Measurements from ENCODE around the gene CTRL. TPM values are rescaled to one million over a fixed set of nuclear protein-coding genes. Genes with fewer than 3 reads are reported as not detected.

Gene CTRL
- total and polyA plus RNA-seq, 4 donors, result 0.09 to 5.0 (median 0.30) TPM

DNA sequence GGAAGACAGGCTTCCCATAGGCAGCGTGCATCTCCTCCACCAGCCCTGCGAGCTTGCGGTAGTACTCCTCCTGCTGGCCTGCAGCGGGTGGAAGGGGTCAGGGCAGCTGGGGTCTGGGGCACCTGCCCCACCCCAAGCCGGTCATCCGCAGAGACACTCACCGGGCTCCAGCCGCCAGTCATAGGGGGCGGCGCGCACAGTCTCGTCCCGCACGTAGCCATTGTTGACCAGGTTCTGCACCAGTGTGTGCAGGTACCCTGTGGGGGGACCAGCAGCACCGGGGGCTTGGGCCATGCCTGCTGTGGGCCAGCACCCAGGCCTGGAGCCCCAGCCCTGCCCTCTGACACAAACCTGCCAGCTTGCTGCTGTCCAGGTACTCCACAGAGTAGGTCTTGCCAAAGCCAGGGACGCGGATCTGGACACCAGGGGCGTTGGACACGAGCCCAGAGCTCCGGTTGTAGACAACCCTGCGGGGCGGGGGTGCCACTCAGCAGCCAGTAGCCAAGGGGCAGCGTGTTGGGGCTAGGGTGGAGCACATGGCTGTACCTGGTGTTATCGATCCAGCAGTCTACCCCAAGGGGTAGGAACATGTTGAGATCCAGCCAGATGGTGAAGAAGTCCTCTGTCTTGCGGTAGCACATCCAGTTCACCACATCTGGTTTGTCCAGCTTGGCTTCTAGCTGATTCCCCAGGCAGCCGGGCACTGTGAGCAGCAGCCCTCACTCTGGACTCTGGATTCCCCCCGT, 11.0 kb upstream of the CTRL start:
- Histone ChIP-seq H3K36me3 (ENCODE audit: control insufficient read depth in 4 of 4, insufficient read depth in 3 of 4, low read depth in 1 of 4, low read length in 3 of 4) (peaks cover 10 to 29% (median 15%) of the 10 kb centered on the region in 4 donors), H3K4me1 (ENCODE audit: control insufficient read depth in 4 of 4, insufficient read depth in 4 of 4, low read length in 3 of 4) (peaks cover 9 to 55% (median 36%) of the 10 kb centered on the region in 4 donors), H3K27ac (ENCODE audit: low read depth in 1 of 2, low read length in 2 of 2) (peak overlapping the region; percentile 71 to 85), H3K9ac (ENCODE audit: low read depth in 1 of 2, low read length in 2 of 2) (no peak overlapping the region), H3K27me3 (ENCODE audit: control insufficient read depth in 4 of 4, insufficient read depth in 4 of 4, low read length in 3 of 4) (no peaks in the 10 kb centered on the region), H3K4me3 (ENCODE audit: low read depth in 1 of 3, low read length in 3 of 3) (peak overlapping the region; percentile 29 to 72 (median 59)), H3K9me3 (ENCODE audit: control insufficient read depth in 4 of 4, low read length in 3 of 4) (no peaks in the 10 kb centered on the region)
- 49% methylated on average over 27 of the region's 27 CpGs for WGBS
- DNase-seq (ENCODE audit: low spot score), result no peak
- TF ChIP-seq, protein P1, sequence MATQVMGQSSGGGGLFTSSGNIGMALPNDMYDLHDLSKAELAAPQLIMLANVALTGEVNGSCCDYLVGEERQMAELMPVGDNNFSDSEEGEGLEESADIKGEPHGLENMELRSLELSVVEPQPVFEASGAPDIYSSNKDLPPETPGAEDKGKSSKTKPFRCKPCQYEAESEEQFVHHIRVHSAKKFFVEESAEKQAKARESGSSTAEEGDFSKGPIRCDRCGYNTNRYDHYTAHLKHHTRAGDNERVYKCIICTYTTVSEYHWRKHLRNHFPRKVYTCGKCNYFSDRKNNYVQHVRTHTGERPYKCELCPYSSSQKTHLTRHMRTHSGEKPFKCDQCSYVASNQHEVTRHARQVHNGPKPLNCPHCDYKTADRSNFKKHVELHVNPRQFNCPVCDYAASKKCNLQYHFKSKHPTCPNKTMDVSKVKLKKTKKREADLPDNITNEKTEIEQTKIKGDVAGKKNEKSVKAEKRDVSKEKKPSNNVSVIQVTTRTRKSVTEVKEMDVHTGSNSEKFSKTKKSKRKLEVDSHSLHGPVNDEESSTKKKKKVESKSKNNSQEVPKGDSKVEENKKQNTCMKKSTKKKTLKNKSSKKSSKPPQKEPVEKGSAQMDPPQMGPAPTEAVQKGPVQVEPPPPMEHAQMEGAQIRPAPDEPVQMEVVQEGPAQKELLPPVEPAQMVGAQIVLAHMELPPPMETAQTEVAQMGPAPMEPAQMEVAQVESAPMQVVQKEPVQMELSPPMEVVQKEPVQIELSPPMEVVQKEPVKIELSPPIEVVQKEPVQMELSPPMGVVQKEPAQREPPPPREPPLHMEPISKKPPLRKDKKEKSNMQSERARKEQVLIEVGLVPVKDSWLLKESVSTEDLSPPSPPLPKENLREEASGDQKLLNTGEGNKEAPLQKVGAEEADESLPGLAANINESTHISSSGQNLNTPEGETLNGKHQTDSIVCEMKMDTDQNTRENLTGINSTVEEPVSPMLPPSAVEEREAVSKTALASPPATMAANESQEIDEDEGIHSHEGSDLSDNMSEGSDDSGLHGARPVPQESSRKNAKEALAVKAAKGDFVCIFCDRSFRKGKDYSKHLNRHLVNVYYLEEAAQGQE (IDR thresholded peaks at IDR 0.05), result peak; percentile 84
- peak in 1 of 2 donors; percentile 26 for TF ChIP-seq RAD21 (IDR thresholded peaks at IDR 0.05)
- TF ChIP-seq, protein P2, sequence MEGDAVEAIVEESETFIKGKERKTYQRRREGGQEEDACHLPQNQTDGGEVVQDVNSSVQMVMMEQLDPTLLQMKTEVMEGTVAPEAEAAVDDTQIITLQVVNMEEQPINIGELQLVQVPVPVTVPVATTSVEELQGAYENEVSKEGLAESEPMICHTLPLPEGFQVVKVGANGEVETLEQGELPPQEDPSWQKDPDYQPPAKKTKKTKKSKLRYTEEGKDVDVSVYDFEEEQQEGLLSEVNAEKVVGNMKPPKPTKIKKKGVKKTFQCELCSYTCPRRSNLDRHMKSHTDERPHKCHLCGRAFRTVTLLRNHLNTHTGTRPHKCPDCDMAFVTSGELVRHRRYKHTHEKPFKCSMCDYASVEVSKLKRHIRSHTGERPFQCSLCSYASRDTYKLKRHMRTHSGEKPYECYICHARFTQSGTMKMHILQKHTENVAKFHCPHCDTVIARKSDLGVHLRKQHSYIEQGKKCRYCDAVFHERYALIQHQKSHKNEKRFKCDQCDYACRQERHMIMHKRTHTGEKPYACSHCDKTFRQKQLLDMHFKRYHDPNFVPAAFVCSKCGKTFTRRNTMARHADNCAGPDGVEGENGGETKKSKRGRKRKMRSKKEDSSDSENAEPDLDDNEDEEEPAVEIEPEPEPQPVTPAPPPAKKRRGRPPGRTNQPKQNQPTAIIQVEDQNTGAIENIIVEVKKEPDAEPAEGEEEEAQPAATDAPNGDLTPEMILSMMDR (IDR thresholded peaks at IDR 0.05; ENCODE audit: low read depth, low read length, missing input control), result no peak

DNA sequence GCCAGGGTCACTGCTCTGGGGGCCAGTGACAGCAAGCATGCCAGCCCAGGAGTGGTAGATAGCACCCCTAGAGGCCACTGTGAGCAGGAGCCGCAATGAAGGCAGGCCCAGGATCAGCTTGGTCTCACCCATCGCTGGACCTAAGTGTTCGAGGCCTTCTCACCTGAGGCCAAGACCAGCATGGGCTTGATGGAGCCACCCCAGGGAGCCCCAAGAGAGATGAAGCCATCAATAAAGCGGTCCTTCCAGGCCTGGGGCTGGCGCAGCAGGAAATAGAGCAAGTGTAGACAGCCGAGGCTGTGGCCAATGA, 10.5 kb upstream of the CTRL start:
- Histone ChIP-seq H3K9me3 (ENCODE audit: control insufficient read depth in 4 of 4, low read length in 3 of 4) (no peaks in the 10 kb centered on the region), H3K27me3 (ENCODE audit: control insufficient read depth in 4 of 4, insufficient read depth in 4 of 4, low read length in 3 of 4) (no peaks in the 10 kb centered on the region), H3K27ac (ENCODE audit: low read depth in 1 of 2, low read length in 2 of 2) (peak overlapping the region in 1 of 2 donors; percentile 85), H3K9ac (ENCODE audit: low read depth in 1 of 2, low read length in 2 of 2) (no peak overlapping the region), H3K4me3 (ENCODE audit: low read depth in 1 of 3, low read length in 3 of 3) (peak overlapping the region in 1 of 3 donors; percentile 59), H3K4me1 (ENCODE audit: control insufficient read depth in 4 of 4, insufficient read depth in 4 of 4, low read length in 3 of 4) (peaks cover 13 to 59% (median 39%) of the 10 kb centered on the region in 4 donors), H3K36me3 (ENCODE audit: control insufficient read depth in 4 of 4, insufficient read depth in 3 of 4, low read depth in 1 of 4, low read length in 3 of 4) (peaks cover 10 to 24% (median 13%) of the 10 kb centered on the region in 4 donors)
- WGBS, result 73% methylated on average over 6 of the region's 6 CpGs
- DNase-seq (ENCODE audit: low spot score), result peak; percentile 52
- peak; percentile 86 to 98 for TF ChIP-seq RXRA (IDR thresholded peaks at IDR 0.05)
- peak; percentile 49 to 72 for TF ChIP-seq RAD21 (IDR thresholded peaks at IDR 0.05)
- TF ChIP-seq, protein P2 (IDR thresholded peaks at IDR 0.05; ENCODE audit: low read depth, low read length, missing input control), result peak; percentile 58
- TF ChIP-seq JUND (IDR thresholded peaks at IDR 0.05), result no peak
